Stimulated activated CD8-positive, alpha-beta memory T cell treated with anti-CD3 and anti-CD28 coated beads, Interleukin-7, amount 100 ng/mL, for 24 hours (primary cell): ENCODE measurements around the gene RPS6KA5.
A peak's percentile ranks its signal among the peaks of the same experiment; 100 is the strongest.
"Not testable (repeated sequence)": the region's sequence is repeated elsewhere in the genome, so short reads cannot be mapped to it uniquely, and the experiment has no call there.

Experiments
- DNase-seq: peaks from one replicate; pipeline ENCODE4 v3.0.0-alpha.2; 2020; ENCODE audit warnings: low read depth

The RPS6KA5 gene

GRCh38 chr14:90829677-90830076, 230.8 kb downstream of the RPS6KA5 start:
- DNase-seq, result no peak

GRCh38 chr14:90828642-90829487, 231.6 kb downstream of the RPS6KA5 start:
- no peak for DNase-seq

GRCh38 chr14:90827919-90828610, 232.4 kb downstream of the RPS6KA5 start:
- DNase-seq, result peak; percentile 81

- DNase-seq, result not testable (repeated sequence)
Observed at GRCh38 chr14:90823542-90823941, 236.9 kb downstream of the RPS6KA5 start.

GRCh38 chr14:90820958-90821357, 239.5 kb downstream of the RPS6KA5 start:
- peak; percentile 48 for DNase-seq

- DNase-seq, result no peak
Observed at GRCh38 chr14:90819734-90820393, 240.6 kb downstream of the RPS6KA5 start.

- DNase-seq, result no peak
Observed at GRCh38 chr14:90818715-90819114, 241.7 kb downstream of the RPS6KA5 start.

- no peak for DNase-seq
Observed at GRCh38 chr14:90816681-90817436, 243.6 kb downstream of the RPS6KA5 start.

GRCh38 chr14:90815822-90816662, 244.4 kb downstream of the RPS6KA5 start, which contains the start of gene TTC7B:
Gene TTC7B, minus strand, starts transcription at chr14:90816430. Its CDS starts 135 bp downstream, at chr14:90816295.
- no peak for DNase-seq

GRCh38 chr14:90815572-90815821, 244.9 kb downstream of the RPS6KA5 start:
- DNase-seq, result no peak

GRCh38 chr14:90814806-90815571, 245.5 kb downstream of the RPS6KA5 start:
- no peak for DNase-seq

GRCh38 chr14:90813442-90813841, 247.0 kb downstream of the RPS6KA5 start:
- DNase-seq, result no peak

GRCh38 chr14:90812109-90812508, 248.3 kb downstream of the RPS6KA5 start:
- no peak for DNase-seq

GRCh38 chr14:90811641-90812040, 248.8 kb downstream of the RPS6KA5 start:
- DNase-seq, result no peak

GRCh38 chr14:90810806-90811205, 249.6 kb downstream of the RPS6KA5 start:
- DNase-seq, result no peak

- DNase-seq, result no peak
Observed at GRCh38 chr14:90809530-90810312, 250.7 kb downstream of the RPS6KA5 start.

GRCh38 chr14:90808759-90809529, 251.5 kb downstream of the RPS6KA5 start:
- DNase-seq, result no peak

GRCh38 chr14:90807060-90807459, 253.4 kb downstream of the RPS6KA5 start:
- no peak for DNase-seq
